Nephron progenitor cell (in vitro differentiated cells): ENCODE results near the gene NECAB2.

ENCODE experiments used
- DNase-seq: peaks from one replicate; pipeline ENCODE4 v3.0.0; 2021
- H3K27ac Mint-ChIP-seq: 2 replicates; pipeline ENCODE4 v1.8.0; 2021; ENCODE audit warnings: mild to moderate bottlenecking, moderate library complexity, mixed read lengths
- H3K27me3 Mint-ChIP-seq: 2 replicates; pipeline ENCODE4 v1.8.0; 2021; ENCODE audit warnings: mild to moderate bottlenecking, low read depth, mixed read lengths; ENCODE audit not compliant: poor library complexity
- H3K36me3 Mint-ChIP-seq: 2 replicates; pipeline ENCODE4 v1.8.0; 2021; ENCODE audit warnings: low read depth, mixed read lengths
- H3K4me1 Mint-ChIP-seq: 2 replicates; pipeline ENCODE4 v1.8.0; 2021; ENCODE audit warnings: mixed read lengths
- H3K4me3 Mint-ChIP-seq: 2 replicates; pipeline ENCODE4 v1.8.0; 2021; ENCODE audit warnings: mild to moderate bottlenecking, moderate library complexity, mixed read lengths
- H3K9me3 Mint-ChIP-seq: 2 replicates; pipeline ENCODE4 v1.8.0; 2021; ENCODE audit warnings: mild to moderate bottlenecking, moderate library complexity, mixed read lengths
- CTCF ChIP-seq: fragments of 200-600 bp; sonication (generic); IDR thresholded peaks from 2 replicates; pipeline ENCODE4 v1.5.0; 2021; ENCODE audit warnings: antibody characterized with exemption

NECAB2 gene

GRCh38 chr16:83958137-83958845, 9.8 kb upstream of the NECAB2 start:
- peaks cover 17% of the 10 kb centered on the region for H3K4me1 Mint-ChIP-seq
- H3K27ac Mint-ChIP-seq, result no peak overlapping the region
- H3K27me3 Mint-ChIP-seq, result peaks cover 14% of the 10 kb centered on the region
- no peak for TF ChIP-seq CTCF
- H3K36me3 Mint-ChIP-seq, result no peaks in the 10 kb centered on the region
- H3K9me3 Mint-ChIP-seq, result no peaks in the 10 kb centered on the region
- no peak for DNase-seq
- H3K4me3 Mint-ChIP-seq, result no peak overlapping the region

GRCh38 chr16:83958846-83959565, 9.0 kb upstream of the NECAB2 start:
- TF ChIP-seq CTCF, result no peak
- no peak overlapping the region for H3K27ac Mint-ChIP-seq
- peaks cover 11% of the 10 kb centered on the region for H3K4me1 Mint-ChIP-seq
- H3K9me3 Mint-ChIP-seq, result no peaks in the 10 kb centered on the region
- H3K27me3 Mint-ChIP-seq, result peaks cover 13% of the 10 kb centered on the region
- no peak for DNase-seq
- no peak overlapping the region for H3K4me3 Mint-ChIP-seq
- H3K36me3 Mint-ChIP-seq, result no peaks in the 10 kb centered on the region

- Mint-ChIP-seq H3K27me3 (peaks cover 5% of the 10 kb centered on the region), H3K4me3 (no peak overlapping the region), H3K4me1 (peaks cover 4% of the 10 kb centered on the region), H3K9me3 (no peaks in the 10 kb centered on the region), H3K36me3 (no peaks in the 10 kb centered on the region), H3K27ac (no peak overlapping the region)
- DNase-seq, result no peak
- no peak for TF ChIP-seq CTCF
These were observed 8.2 kb upstream of the NECAB2 start for GRCh38 chr16:83959656-83960434.

- DNase-seq, result no peak
- H3K4me1 Mint-ChIP-seq, result peaks cover 4% of the 10 kb centered on the region
- no peak overlapping the region for H3K4me3 Mint-ChIP-seq
- no peak for TF ChIP-seq CTCF
- H3K36me3 Mint-ChIP-seq, result no peaks in the 10 kb centered on the region
- no peaks in the 10 kb centered on the region for H3K27me3 Mint-ChIP-seq
- H3K9me3 Mint-ChIP-seq, result no peaks in the 10 kb centered on the region
- no peak overlapping the region for H3K27ac Mint-ChIP-seq
These were observed 7.4 kb upstream of the NECAB2 start for GRCh38 chr16:83960521-83961249.

GRCh38 chr16:83961591-83961990, 6.5 kb upstream of the NECAB2 start:
- DNase-seq, result no peak
- H3K27me3 Mint-ChIP-seq, result no peaks in the 10 kb centered on the region
- peaks cover 4% of the 10 kb centered on the region for H3K4me1 Mint-ChIP-seq
- H3K27ac Mint-ChIP-seq, result no peak overlapping the region
- H3K36me3 Mint-ChIP-seq, result no peaks in the 10 kb centered on the region
- no peak for TF ChIP-seq CTCF
- H3K9me3 Mint-ChIP-seq, result no peaks in the 10 kb centered on the region
- H3K4me3 Mint-ChIP-seq, result no peak overlapping the region
